ENCODE data around the gene IRF2.

The IRF2 gene

GRCh38 chr4:184357772-184358171 is 116.6 kb downstream of the IRF2 start:
- Histone ChIP-seq H3K9me3 (no peaks in the 10 kb centered on the region), H3K4me3 (ENCODE audit: low read depth in 1 of 2, low read length in 1 of 2) (no peak overlapping the region), H3K4me1 (ENCODE audit: control insufficient read depth in 1 of 2, insufficient read depth in 1 of 2, low read depth in 1 of 2, low read length in 1 of 2) (peaks cover 60 to 73% of the 10 kb centered on the region in 2 experiments), H3K27me3 (no peaks in the 10 kb centered on the region), H3K36me3 (no peaks in the 10 kb centered on the region), H3K27ac (peak overlapping the region; percentile 94)
- TF ChIP-seq CTCF (IDR thresholded peaks at IDR 0.05) = no peak

DNA sequence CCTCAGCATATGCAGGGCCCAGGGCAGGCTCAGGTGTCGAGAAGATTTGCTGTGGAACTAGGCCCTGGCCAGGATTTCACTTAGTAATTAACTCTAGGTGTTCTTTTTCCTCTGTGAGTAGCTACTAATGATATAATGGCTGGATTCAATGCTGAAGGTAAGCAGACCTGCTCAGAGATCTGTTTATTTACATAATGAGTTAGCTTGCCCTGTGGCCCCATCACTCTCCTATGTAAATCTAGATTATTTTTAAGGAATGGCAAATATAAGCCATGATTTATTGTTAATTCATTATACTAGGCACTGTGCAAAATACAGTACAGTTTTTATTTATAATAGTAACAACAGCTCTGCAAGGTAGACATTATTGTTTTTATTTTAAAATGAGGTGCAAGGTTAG is 117.2 kb downstream of the IRF2 start:
- Histone ChIP-seq H3K27ac (peak overlapping the region; percentile 94), H3K36me3 (no peaks in the 10 kb centered on the region), H3K4me3 (ENCODE audit: low read depth in 1 of 2, low read length in 1 of 2) (no peak overlapping the region), H3K4me1 (ENCODE audit: control insufficient read depth in 1 of 2, insufficient read depth in 1 of 2, low read depth in 1 of 2, low read length in 1 of 2) (peaks cover 60 to 73% of the 10 kb centered on the region in 2 experiments), H3K9me3 (no peaks in the 10 kb centered on the region), H3K27me3 (no peaks in the 10 kb centered on the region)
- TF ChIP-seq CTCF (IDR thresholded peaks at IDR 0.05) = no peak

- no peaks in the 10 kb centered on the region for H3K36me3 ChIP-seq
- H3K4me3 ChIP-seq (ENCODE audit: low read depth in 1 of 2, low read length in 1 of 2) = no peak overlapping the region
- no peaks in the 10 kb centered on the region for H3K9me3 ChIP-seq
- TF ChIP-seq CTCF (IDR thresholded peaks at IDR 0.05) = no peak
- no peaks in the 10 kb centered on the region for H3K27me3 ChIP-seq
- peak overlapping the region; percentile 94 for H3K27ac ChIP-seq
- peaks cover 67 to 77% of the 10 kb centered on the region in 2 experiments for H3K4me1 ChIP-seq (ENCODE audit: control insufficient read depth in 1 of 2, insufficient read depth in 1 of 2, low read depth in 1 of 2, low read length in 1 of 2)
Measured at GRCh38 chr4:184356366-184356765, 118.0 kb downstream of the IRF2 start.

DNA sequence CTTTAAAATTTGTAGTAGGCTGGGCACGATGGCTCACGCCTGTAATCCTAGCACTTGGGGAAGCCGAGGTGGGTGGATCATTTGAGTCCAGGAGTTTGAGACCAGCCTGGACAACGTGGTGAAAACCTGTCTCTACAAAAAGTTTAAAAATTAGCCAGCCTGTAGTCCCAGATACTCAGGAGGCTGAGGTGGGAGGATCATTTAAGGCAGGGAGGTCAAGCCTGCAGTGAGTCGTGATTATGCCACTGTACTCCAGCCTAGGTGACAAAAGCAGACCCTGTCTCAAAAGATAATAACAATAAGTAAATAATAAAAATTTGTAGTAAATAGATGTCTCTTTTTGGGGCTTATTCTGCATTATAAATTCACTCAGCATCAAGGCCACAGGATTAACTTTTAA is 118.5 kb downstream of the IRF2 start:
- no peak for TF ChIP-seq CTCF (IDR thresholded peaks at IDR 0.05)
- peaks cover 72 to 81% of the 10 kb centered on the region in 2 experiments for H3K4me1 ChIP-seq (ENCODE audit: control insufficient read depth in 1 of 2, insufficient read depth in 1 of 2, low read depth in 1 of 2, low read length in 1 of 2)
- H3K27ac ChIP-seq = peak overlapping the region; percentile 94
- no peaks in the 10 kb centered on the region for H3K36me3 ChIP-seq
- H3K4me3 ChIP-seq (ENCODE audit: low read depth in 1 of 2, low read length in 1 of 2) = peak overlapping the region in 1 of 2 experiments; percentile 43
- no peaks in the 10 kb centered on the region for H3K9me3 ChIP-seq
- no peaks in the 10 kb centered on the region for H3K27me3 ChIP-seq

DNA sequence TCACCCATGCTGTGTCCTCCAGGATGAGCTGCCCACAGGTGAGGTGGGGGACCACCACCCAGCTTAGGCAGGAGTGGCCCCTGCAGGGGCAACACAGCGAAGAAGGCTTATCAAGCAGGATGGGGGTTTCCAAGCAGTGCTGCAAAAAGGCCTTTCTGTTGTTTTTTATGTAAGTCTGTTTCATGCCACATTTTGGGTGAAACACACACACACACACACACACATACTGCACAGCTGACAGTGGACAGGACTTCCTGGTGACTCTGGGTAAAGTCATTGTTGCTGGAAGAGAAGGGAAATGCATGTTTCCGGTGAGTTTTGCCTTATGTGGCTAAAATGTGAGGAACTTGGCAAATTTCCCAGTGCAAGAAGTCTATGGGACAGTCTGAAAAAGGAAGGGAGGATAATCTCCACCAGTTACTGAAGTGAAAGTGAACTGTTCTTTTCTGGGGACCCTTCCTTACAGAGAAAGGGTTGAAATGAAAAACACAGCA is 119.2 kb downstream of the IRF2 start:
- Histone ChIP-seq H3K4me1 (ENCODE audit: control insufficient read depth in 1 of 2, insufficient read depth in 1 of 2, low read depth in 1 of 2, low read length in 1 of 2) (peaks cover 78 to 88% of the 10 kb centered on the region in 2 experiments), H3K27ac (peak overlapping the region; percentile 94)

More for the DNA sequence above, 119.2 kb downstream of the IRF2 start:
- peak; percentile 23 for TF ChIP-seq CTCF (IDR thresholded peaks at IDR 0.05)
- no peaks in the 10 kb centered on the region for H3K36me3 ChIP-seq
- peak overlapping the region; percentile 25 to 43 for H3K4me3 ChIP-seq (ENCODE audit: low read depth in 1 of 2, low read length in 1 of 2)
- no peaks in the 10 kb centered on the region for H3K9me3 ChIP-seq
- no peaks in the 10 kb centered on the region for H3K27me3 ChIP-seq

All from neutrophil (primary cell).